A549 (cell line): Measurements from ENCODE around the gene BOC. TPM values are rescaled to one million over a fixed set of nuclear protein-coding genes. Genes with fewer than 3 reads are reported as not detected.

Source experiments
- ATAC-seq, 2 experiments: fragments of 200-7000 bp in 1 of 2; fragments of >200 bp in 1 of 2; cut with Nextera tagmentation in 1 of 2; cut with Tn5 transposase in 1 of 2; 3 replicates each; pipeline versions ENCODE4 v1.8.0 to v1.9.1; 2018 to 2020; ENCODE audit warnings: mild to moderate bottlenecking in 1 of 2, moderate library complexity in 1 of 2
- CTCF ChIA-PET: fragments of 300-600 bp; sonication (Branson Sonifier 250); formaldehyde crosslinking; extraction: SDS; loops from one replicate; lab custom pipeline; 2021; ENCODE audit warnings: antibody characterized with exemption, inconsistent platforms; lab: Yijun Ruan, JAX
- POLR2A ChIA-PET: fragments of 350-600 bp; formaldehyde crosslinking; extraction: SDS; loops from one replicate; lab custom pipeline; 2021; ENCODE audit warnings: antibody characterized with exemption, inconsistent platforms; lab: Yijun Ruan, JAX
- DNase-seq, 2 experiments: peaks; one replicate each; pipeline versions ENCODE4 v3.0.0 to v3.0.0-alpha.2; 2011 to 2016; ENCODE audit warnings: low read depth in 1 of 2, low spot score in 1 of 2
- FAIRE-seq: peaks from 2 replicates; lab custom pipeline; 2011; peaks lifted over from hg19 to GRCh38; lab: Jason Lieb, UNC
- H3K27ac ChIP-seq, 2 experiments: fragments of >200 bp; sonication (Bioruptor Twin); formaldehyde crosslinking; 3 replicates each; pipeline ENCODE4 v1.5.1; 2016 to 2017
- H3K4me1 ChIP-seq: fragments of >200 bp; sonication (Bioruptor Twin); formaldehyde crosslinking; 3 replicates; pipeline ENCODE4 v1.6.1; 2016
- H3K4me2 ChIP-seq: fragments of >200 bp; sonication (Bioruptor Twin); formaldehyde crosslinking; 3 replicates; pipeline ENCODE4 v1.6.1; 2016
- H3K4me3 ChIP-seq: fragments of >200 bp; sonication (Bioruptor Twin); formaldehyde crosslinking; 3 replicates; pipeline ENCODE4 v1.5.1; 2016
- H3K9me3 ChIP-seq: fragments of >200 bp; sonication (Bioruptor Twin); formaldehyde crosslinking; 3 replicates; pipeline ENCODE4 v1.6.1; 2016
- ATOH8 ChIP-seq: fragments of 250-450 bp; sonication (Bioruptor Pico); IDR thresholded peaks from 2 replicates; pipeline ENCODE4 v1.5.0; 2020; ENCODE audit warnings: low read depth, mild to moderate bottlenecking, moderate library complexity
- BCL3 ChIP-seq: fragments of >200 bp; sonication (Bioruptor Twin); formaldehyde crosslinking; IDR thresholded peaks from 3 replicates; pipeline ENCODE4 v1.6.1; 2016
- CBX2 ChIP-seq: fragments of 200-600 bp; sonication (generic); IDR thresholded peaks from 2 replicates; pipeline ENCODE4 v1.6.1; 2016; ENCODE audit warnings: low read depth, mild to moderate bottlenecking, borderline replicate concordance
- CBX8 ChIP-seq: fragments of 200-600 bp; sonication (generic); IDR thresholded peaks from 2 replicates; pipeline ENCODE4 v1.6.1; 2016
- CHD2 ChIP-seq: fragments of 150-350 bp; IDR thresholded peaks from 2 replicates; pipeline ENCODE4 v1.6.1; 2014; ENCODE audit warnings: low read length; ENCODE audit not compliant: partially characterized antibody
- CTCF ChIP-seq: fragments of >200 bp; sonication (Bioruptor Twin); formaldehyde crosslinking; IDR thresholded peaks from 3 replicates; pipeline ENCODE4 v1.5.1; 2016
- E2F6 ChIP-seq: IDR thresholded peaks from 2 replicates; pipeline ENCODE4 v1.6.1; 2012; ENCODE audit warnings: low read depth, borderline replicate concordance
- EHMT2 ChIP-seq: fragments of 200-600 bp; sonication (generic); IDR thresholded peaks from 2 replicates; pipeline ENCODE4 v1.6.1; 2016; ENCODE audit warnings: antibody characterized with exemption, low read depth, mild to moderate bottlenecking, moderate library complexity
- ESRRA ChIP-seq: fragments of 150-350 bp; IDR thresholded peaks from 2 replicates; pipeline ENCODE4 v1.6.1; 2014; ENCODE audit warnings: mild to moderate bottlenecking, low read length, borderline replicate concordance
- FOSB ChIP-seq: fragments of 250-450 bp; sonication (Bioruptor Pico); IDR thresholded peaks from 2 replicates; pipeline ENCODE4 v1.5.0; 2020; ENCODE audit warnings: mild to moderate bottlenecking, moderate library complexity
- FOSL2 ChIP-seq, 2 experiments: fragments of 450-650 bp in 1 of 2; fragments of >200 bp in 1 of 2; sonication (Bioruptor Twin) in 1 of 2; formaldehyde crosslinking; IDR thresholded peaks; 2 replicates each; pipeline versions ENCODE4 v1.5.0 to v1.6.1; 2016 to 2020; ENCODE audit warnings: mild to moderate bottlenecking in 1 of 2, moderate library complexity in 1 of 2
- GATA3 ChIP-seq: IDR thresholded peaks from 2 replicates; pipeline ENCODE4 v1.6.1; 2012; ENCODE audit warnings: borderline replicate concordance
- HDAC2 ChIP-seq: fragments of 200-600 bp; sonication (generic); IDR thresholded peaks from 2 replicates; pipeline ENCODE4 v1.6.1; 2016
- HOXB13 ChIP-seq: fragments of 250-450 bp; sonication (Bioruptor Pico); IDR thresholded peaks from 2 replicates; pipeline ENCODE4 v1.5.0; 2020; ENCODE audit warnings: low read depth, mild to moderate bottlenecking, moderate library complexity
- JUN ChIP-seq, 2 experiments: fragments of >200 bp; sonication (Bioruptor Twin); formaldehyde crosslinking; IDR thresholded peaks; 2 replicates in 1 of 2; 3 replicates in 1 of 2; pipeline ENCODE4 v1.6.1; 2016 to 2017
- KDM1A ChIP-seq: fragments of 200-600 bp; sonication (generic); IDR thresholded peaks from 2 replicates; pipeline ENCODE4 v1.6.1; 2016; ENCODE audit warnings: low read depth, mild to moderate bottlenecking
- MAZ ChIP-seq: fragments of 150-350 bp; IDR thresholded peaks from 2 replicates; pipeline ENCODE4 v1.6.1; 2014; ENCODE audit warnings: antibody characterized with exemption, low read depth, low read length, borderline replicate concordance
- PBX3 ChIP-seq: IDR thresholded peaks from 2 replicates; pipeline ENCODE4 v1.6.1; 2012
- PHF8 ChIP-seq: fragments of 200-600 bp; sonication (generic); IDR thresholded peaks from 2 replicates; pipeline ENCODE4 v1.6.1; 2016; ENCODE audit warnings: low read depth, mild to moderate bottlenecking, antibody characterized with exemption, moderate library complexity, borderline replicate concordance
- POLR2A ChIP-seq: IDR thresholded peaks from 2 replicates; pipeline ENCODE4 v1.6.1; 2012; ENCODE audit warnings: mild to moderate bottlenecking, low read length
- RAD21 ChIP-seq, 2 experiments: fragments of >200 bp in 1 of 2; sonication (Bioruptor Twin) in 1 of 2; formaldehyde crosslinking in 1 of 2; IDR thresholded peaks in 1 of 2; conservative IDR thresholded peaks in 1 of 2; 2 replicates in 1 of 2; 3 replicates in 1 of 2; pipeline ENCODE4 v1.6.1; 2012 to 2018; ENCODE audit warnings: inconsistent platforms in 1 of 2
- RARB ChIP-seq: fragments of 250-450 bp; sonication (Bioruptor Pico); IDR thresholded peaks from 2 replicates; pipeline ENCODE4 v1.8.0; 2021; ENCODE audit warnings: mild to moderate bottlenecking, moderate library complexity
- REST ChIP-seq: fragments of 200-600 bp; sonication (generic); IDR thresholded peaks from 2 replicates; pipeline ENCODE4 v1.6.1; 2016; ENCODE audit warnings: antibody characterized with exemption, mild to moderate bottlenecking, moderate library complexity
- SMC3 ChIP-seq: fragments of >200 bp; sonication (Bioruptor Twin); formaldehyde crosslinking; IDR thresholded peaks from 3 replicates; pipeline ENCODE4 v1.6.1; 2018; ENCODE audit warnings: inconsistent platforms
- SREBF2 ChIP-seq: fragments of 450-650 bp; IDR thresholded peaks from 2 replicates; pipeline ENCODE4 v1.6.1; 2014; ENCODE audit warnings: mild to moderate bottlenecking, moderate library complexity
- TFCP2L1 ChIP-seq: fragments of 250-450 bp; sonication (Bioruptor Pico); IDR thresholded peaks from 2 replicates; pipeline ENCODE4 v1.5.0; 2021; ENCODE audit warnings: mild to moderate bottlenecking
- TP53 ChIP-seq: fragments of 250-450 bp; sonication (Bioruptor Pico); IDR thresholded peaks from 2 replicates; pipeline ENCODE4 v1.5.0; 2021; ENCODE audit warnings: mild to moderate bottlenecking, moderate library complexity
- USF2 ChIP-seq: fragments of 450-650 bp; IDR thresholded peaks from 2 replicates; pipeline ENCODE4 v1.6.1; 2014; ENCODE audit warnings: antibody characterized with exemption
- ZSCAN20 ChIP-seq: fragments of 250-450 bp; sonication (Bioruptor Pico); IDR thresholded peaks from 2 replicates; pipeline ENCODE4 v1.8.0; 2022; ENCODE audit warnings: mild to moderate bottlenecking, moderate library complexity
- WGBS: methylation state at CpG from one replicate; pipeline ENCODE4 v1.1.6; 2017; ENCODE audit errors: missing lambda C conversion rate; 5-methylcytosine and 5-hydroxymethylcytosine counted together
- polyA plus RNA-seq, 4 experiments: library from polyadenylated mRNA; depleted of rRNA in 3 of 4; stranded (reverse); fragments of >200 nt; fragmentation: RNase III in 1 of 4; extraction: RNeasy Plus Mini Kit Qiagen cat#74134 plus additional on column Dnase treatment in 1 of 4; gene quantifications; 2 replicates in 3 of 4; 3 replicates in 1 of 4; pipeline ENCODE4 v1.2.3, GENCODE V29; 2011 to 2017

The BOC gene
- polyA plus RNA-seq, 2 of the 4 experiments (the other 2 are of a cell fraction) = 4.0 TPM

- TF ChIP-seq FOSL2 (IDR thresholded peaks at IDR 0.05) (no peak), FOSL2 (CRISPR knock-in tag; IDR thresholded peaks at IDR 0.05) (no peak), SREBF2 (no peak), CBX8 (no peak), MAZ (no peak), ATOH8 (CRISPR knock-in tag) (no peak), TFCP2L1 (no peak), GATA3 (no peak), CBX2 (no peak), TP53 (no peak), FOSB (no peak), E2F6 (no peak), CTCF (no peak), ESRRA (no peak), HDAC2 (no peak), JUN (IDR thresholded peaks at IDR 0.05) (no peak)
- ATAC-seq (no peak), DNase-seq (no peak), FAIRE-seq (no peak)
- no peaks in the 10 kb centered on the region for H3K9me3 ChIP-seq
- no peaks in the 10 kb centered on the region for H3K4me1 ChIP-seq
- POLR2A ChIA-PET = no interaction called here
- H3K27ac ChIP-seq = no peak overlapping the region
- CTCF ChIA-PET = interaction anchor here (1.0 to 3.1 kb wide), 5 partner anchors 8 to 260 kb away, joined by 3 to 25 read pairs (median 5); no protein-coding TSS in a partner anchor
- no peak overlapping the region for H3K4me2 ChIP-seq
- no peak overlapping the region for H3K4me3 ChIP-seq
Measured at GRCh38 chr3:113295463-113295862, 84.1 kb downstream of the BOC start.

GRCh38 chr3:113297287-113297686, 85.9 kb downstream of the BOC start:
- Histone ChIP-seq H3K27ac (no peak overlapping the region), H3K4me3 (no peak overlapping the region), H3K4me1 (no peaks in the 10 kb centered on the region), H3K4me2 (no peak overlapping the region), H3K9me3 (no peaks in the 10 kb centered on the region)
- ChIA-PET POLR2A (no interaction called here), CTCF (interaction anchor here (1.1 to 3.1 kb wide), 3 partner anchors 9 to 262 kb away, joined by 3 to 25 read pairs (median 9); no protein-coding TSS in a partner anchor)
- 76% methylated on average over 2 of the region's 2 CpGs for WGBS
- DNase-seq = no peak
- no peak for FAIRE-seq
- no peak for ATAC-seq
- no peak for TF ChIP-seq TP53
- TF ChIP-seq KDM1A = no peak
- no peak for TF ChIP-seq ZSCAN20 (CRISPR knock-in tag)
- TF ChIP-seq REST = no peak
- TF ChIP-seq SMC3 = no peak
- no peak for TF ChIP-seq RARB (CRISPR knock-in tag)
- no peak for TF ChIP-seq PHF8
- TF ChIP-seq RAD21 (conservative IDR thresholded peaks at IDR 0.05 in 1 of 2, IDR thresholded peaks at IDR 0.05 in 1 of 2) = no peak
- no peak for TF ChIP-seq POLR2A
- no peak for TF ChIP-seq CHD2
- TF ChIP-seq JUN (IDR thresholded peaks at IDR 0.05) = no peak
- no peak for TF ChIP-seq CBX2
- TF ChIP-seq EHMT2 = no peak
- TF ChIP-seq FOSL2 (IDR thresholded peaks at IDR 0.05) = no peak
- TF ChIP-seq FOSL2 (CRISPR knock-in tag; IDR thresholded peaks at IDR 0.05) = no peak
- no peak for TF ChIP-seq PBX3
- no peak for TF ChIP-seq USF2
- no peak for TF ChIP-seq HOXB13
- TF ChIP-seq BCL3 = no peak
